ENCODE results near the gene PIGT. TPM values are rescaled to one million over a fixed set of nuclear protein-coding genes. Genes with fewer than 3 reads are reported as not detected.

The PIGT gene
- total and polyA plus RNA-seq, 2 experiments from 2014 or later = 48.4 to 63.1 TPM

- Mint-ChIP-seq H3K4me3 (no peak overlapping the region), H3K4me1 (peaks cover 10% of the 10 kb centered on the region), H3K36me3 (ENCODE audit: low read depth) (no peaks in the 10 kb centered on the region), H3K27ac (no peak overlapping the region), H3K9me3 (no peaks in the 10 kb centered on the region), H3K27me3 (ENCODE audit: insufficient read depth, low read depth, poor library complexity) (peaks cover 4% of the 10 kb centered on the region)
- Histone ChIP-seq H3K27ac (ENCODE audit: low read depth) (no peak overlapping the region), H3K9me2 (ENCODE audit: insufficient read depth) (peaks cover 7% of the 10 kb centered on the region; the same call in 1 of the 2 replicates), H3K4me3 (no peak overlapping the region), H3K4me2 (0 out of 2 replicates have a peak overlapping the region, but pooled peaks have one; percentile 12), H4K20me1 (replicated peaks; ENCODE audit: insufficient read depth) (no peaks in the 10 kb centered on the region), H3K27me3 (ENCODE audit: insufficient read depth) (no peaks in the 10 kb centered on the region), H3K79me2 (replicated peaks; ENCODE audit: insufficient read depth) (no peaks in the 10 kb centered on the region), H3K36me3 (ENCODE audit: insufficient read depth) (no peaks in the 10 kb centered on the region), H3K4me1 (ENCODE audit: insufficient read depth) (peaks cover 8% of the 10 kb centered on the region; the same call in 1 of the 2 replicates), H3F3A (replicated peaks; ENCODE audit: low read depth) (no peaks in the 10 kb centered on the region), H2AFZ (no peak overlapping the region)
- no peak for ATAC-seq
- no peak for DNase-seq (ENCODE audit: low spot score)
- TF ChIP-seq REST (IDR thresholded peaks at IDR 0.05; ENCODE audit: unreplicated experiment) = no peak
- no peak for TF ChIP-seq ZNF331 (CRISPR knock-in tag; IDR thresholded peaks at IDR 0.05; ENCODE audit: low read depth)
- TF ChIP-seq STAT1 (IDR thresholded peaks at IDR 0.05; ENCODE audit: unreplicated experiment) = no peak
- no peak for TF ChIP-seq CTCF (conservative IDR thresholded peaks at IDR 0.05; ENCODE audit: low read depth in 2 of 2)
- TF ChIP-seq POLR2AphosphoS5 (IDR thresholded peaks at IDR 0.05; ENCODE audit: low read depth) = no peak
- no peak for TF ChIP-seq ZNF114 (CRISPR knock-in tag; IDR thresholded peaks at IDR 0.05)
- no peak for TF ChIP-seq JUNB (IDR thresholded peaks at IDR 0.05; ENCODE audit: unreplicated experiment)
- TF ChIP-seq EZH2 (IDR thresholded peaks at IDR 0.05; ENCODE audit: low read depth, unreplicated experiment) = no peak
Observed at GRCh38 chr20:45440891-45441685, 25.1 kb downstream of the PIGT start.

- Histone ChIP-seq H3K4me3 (no peak overlapping the region), H3K27ac (ENCODE audit: low read depth) (no peak overlapping the region)
- TF ChIP-seq NANOG (IDR thresholded peaks at IDR 0.05; ENCODE audit: borderline replicate concordance) = no peak
- TF ChIP-seq STAT1 (IDR thresholded peaks at IDR 0.05; ENCODE audit: unreplicated experiment) = no peak
- TF ChIP-seq CREB1 (CRISPR knock-in tag; IDR thresholded peaks at IDR 0.05; ENCODE audit: low read depth) = no peak
- TF ChIP-seq ETS1 (IDR thresholded peaks at IDR 0.05) = no peak
- TF ChIP-seq JUNB (IDR thresholded peaks at IDR 0.05; ENCODE audit: unreplicated experiment) = no peak
Observed at GRCh38 chr20:45441746-45442145, 25.8 kb downstream of the PIGT start.

More at GRCh38 chr20:45441746-45442145, 25.8 kb downstream of the PIGT start:
- H3K9me3 Mint-ChIP-seq = no peaks in the 10 kb centered on the region
- Histone ChIP-seq H3K36me3 (ENCODE audit: insufficient read depth) (no peaks in the 10 kb centered on the region), H3F3A (replicated peaks; ENCODE audit: low read depth) (no peaks in the 10 kb centered on the region), H3K79me2 (replicated peaks; ENCODE audit: insufficient read depth) (no peaks in the 10 kb centered on the region), H4K20me1 (replicated peaks; ENCODE audit: insufficient read depth) (no peaks in the 10 kb centered on the region), H2AFZ (no peak overlapping the region), H3K4me1 (ENCODE audit: insufficient read depth) (peaks cover 8% of the 10 kb centered on the region; the same call in 1 of the 2 replicates), H3K27me3 (ENCODE audit: insufficient read depth) (no peaks in the 10 kb centered on the region), H3K9me2 (ENCODE audit: insufficient read depth) (peaks cover 7% of the 10 kb centered on the region; the same call in 1 of the 2 replicates), H3K4me2 (0 out of 2 replicates have a peak overlapping the region, but pooled peaks have one; percentile 12)
- H3K4me1 Mint-ChIP-seq = peaks cover 10% of the 10 kb centered on the region
- no peak overlapping the region for H3K4me3 Mint-ChIP-seq
- peaks cover 4% of the 10 kb centered on the region for H3K27me3 Mint-ChIP-seq (ENCODE audit: insufficient read depth, low read depth, poor library complexity)
- no peak overlapping the region for H3K27ac Mint-ChIP-seq
- H3K36me3 Mint-ChIP-seq (ENCODE audit: low read depth) = no peaks in the 10 kb centered on the region
- DNase-seq (ENCODE audit: low spot score) = no peak
- no peak for ATAC-seq

Data from GM23338 (cell line).